Measurements from ENCODE around the gene ANKMY1.
A peak's percentile ranks its signal among the peaks of the same experiment; 100 is the strongest.

ANKMY1 gene

DNA sequence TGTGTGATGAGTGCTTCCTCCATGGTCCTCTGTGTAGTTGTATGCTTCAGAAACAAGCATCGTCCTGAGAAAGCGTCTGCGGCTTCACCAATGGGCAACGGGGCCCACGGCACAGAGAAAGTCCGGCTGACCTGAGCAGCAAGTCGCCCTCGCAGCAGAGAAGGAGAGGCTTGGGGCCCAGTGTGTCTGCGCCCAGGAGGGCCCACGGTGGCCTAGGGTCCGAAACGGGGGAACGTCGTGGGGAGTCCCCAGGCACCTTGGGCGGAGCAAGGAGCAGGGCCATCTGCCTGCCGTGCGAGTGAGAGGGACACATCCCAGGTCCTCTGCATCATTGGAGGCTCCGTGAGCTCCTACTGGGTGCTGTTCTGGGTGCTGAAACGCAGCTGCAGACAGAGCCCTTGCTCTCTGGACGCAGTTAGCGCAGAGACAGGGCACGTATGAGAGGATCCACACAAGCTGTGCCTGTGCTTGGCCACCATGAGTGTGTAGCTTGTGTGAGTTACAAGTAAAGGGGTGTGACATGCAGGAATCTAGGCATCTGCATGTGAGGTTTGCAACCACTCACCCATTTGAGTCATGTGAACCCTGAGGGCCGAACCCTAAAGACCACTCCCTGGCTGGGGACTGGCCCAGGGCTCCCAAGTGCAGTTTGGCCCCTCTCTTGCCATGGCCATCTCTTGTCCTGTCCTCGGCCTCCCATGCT is 111.7 kb downstream of the ANKMY1 start:
- DNase-seq, result no peak
- in situ Hi-C loops (cut with MboI; ENCODE audit: low pct_unique_long_range_greater_than_20kb, low sequenced_read_pairs), result loop anchor here (25.0 kb wide), 1 partner anchor 209 kb away; no protein-coding TSS in a partner anchor

DNA sequence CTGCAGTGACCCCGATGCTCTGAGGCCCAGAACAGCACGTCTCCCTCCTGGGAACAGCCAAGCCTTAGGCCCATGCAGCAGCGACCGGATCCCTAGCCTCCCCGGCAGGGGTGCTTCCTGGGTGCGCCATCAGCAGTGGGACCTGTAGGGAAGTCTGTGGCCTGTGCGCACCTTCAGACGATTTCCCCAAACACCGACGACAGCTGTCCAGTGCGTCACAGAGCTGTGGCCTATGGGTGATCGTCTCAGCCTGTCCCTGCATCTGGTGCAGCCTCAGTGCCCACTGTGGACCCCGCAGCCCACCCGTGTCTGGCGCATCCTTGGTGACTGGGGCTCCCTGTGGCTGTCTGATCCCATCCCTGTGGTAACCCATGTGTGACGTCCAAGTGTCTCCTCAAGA is 113.3 kb downstream of the ANKMY1 start:
- in situ Hi-C loops (cut with MboI; ENCODE audit: low pct_unique_long_range_greater_than_20kb, low sequenced_read_pairs), result loop anchor here (25.0 kb wide), 1 partner anchor 207 kb away; no protein-coding TSS in a partner anchor
- DNase-seq, result no peak

DNA sequence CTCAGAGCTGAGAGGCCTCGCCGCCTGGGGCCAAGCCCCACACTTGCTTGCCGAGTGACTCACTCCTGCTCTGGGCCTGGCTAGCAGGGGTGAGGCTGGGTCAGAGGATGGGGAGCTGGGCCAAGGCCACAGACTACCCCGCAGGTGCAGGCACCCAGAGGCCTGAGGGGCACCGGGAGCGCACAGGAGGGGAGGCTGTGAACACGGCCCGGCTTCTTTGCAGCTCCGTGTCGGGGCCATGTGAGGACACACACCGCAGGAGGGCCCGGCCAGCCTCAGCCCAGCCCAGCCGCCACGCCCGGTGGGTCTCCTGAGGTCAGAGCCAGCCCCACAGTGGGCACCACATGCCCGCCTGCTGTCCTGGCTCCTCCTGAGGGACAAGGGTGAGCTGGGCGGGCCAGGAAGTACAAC is 113.9 kb downstream of the ANKMY1 start:
- DNase-seq, result no peak
- in situ Hi-C loops (cut with MboI; ENCODE audit: low pct_unique_long_range_greater_than_20kb, low sequenced_read_pairs), result loop anchor here (25.0 kb wide), 1 partner anchor 207 kb away; no protein-coding TSS in a partner anchor

DNA sequence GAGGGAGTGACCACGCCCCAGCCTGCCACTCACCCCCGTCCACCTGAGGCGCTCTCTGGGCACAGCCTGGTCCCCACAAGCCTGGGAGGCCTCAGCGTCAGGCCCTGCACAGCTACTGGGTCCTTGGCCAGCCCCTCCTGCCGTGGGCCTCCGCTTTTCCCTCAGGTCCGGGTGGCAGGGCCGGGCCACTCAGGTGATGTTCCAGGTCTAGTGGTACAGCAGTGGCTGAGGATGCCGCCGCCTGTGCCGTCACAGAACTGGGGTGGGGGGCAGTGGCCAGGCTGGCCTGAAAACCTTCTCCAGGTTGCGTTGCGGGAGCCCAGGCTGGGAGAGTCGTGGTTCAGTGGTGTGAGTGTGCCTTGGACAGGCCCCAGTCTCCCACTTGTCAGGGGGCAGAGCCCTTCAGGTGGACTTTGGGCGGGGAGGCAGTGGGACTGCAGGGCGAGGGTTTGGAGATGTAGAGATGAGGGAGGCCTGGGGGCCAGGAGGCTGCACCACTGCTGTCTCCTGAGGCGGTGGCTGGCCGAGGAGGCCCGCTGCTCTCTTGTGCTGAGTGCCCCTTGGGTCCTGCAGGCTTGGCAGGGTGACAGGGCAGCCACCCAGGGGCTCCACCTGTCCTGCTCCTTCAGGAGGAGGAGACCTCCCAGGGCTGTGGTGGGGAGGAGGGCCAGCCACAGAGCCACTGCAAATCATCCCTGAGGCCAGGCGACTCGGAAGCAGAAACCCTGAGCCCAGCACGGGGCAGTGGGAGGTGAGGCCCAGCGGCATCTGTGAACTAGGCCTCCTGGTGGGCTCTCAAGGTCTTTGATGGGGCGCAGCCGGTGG is 114.7 kb downstream of the ANKMY1 start:
- in situ Hi-C loops (cut with MboI; ENCODE audit: low pct_unique_long_range_greater_than_20kb, low sequenced_read_pairs), result loop anchor here (25.0 kb wide), 1 partner anchor 206 kb away; no protein-coding TSS in a partner anchor
- DNase-seq, result no peak

DNA sequence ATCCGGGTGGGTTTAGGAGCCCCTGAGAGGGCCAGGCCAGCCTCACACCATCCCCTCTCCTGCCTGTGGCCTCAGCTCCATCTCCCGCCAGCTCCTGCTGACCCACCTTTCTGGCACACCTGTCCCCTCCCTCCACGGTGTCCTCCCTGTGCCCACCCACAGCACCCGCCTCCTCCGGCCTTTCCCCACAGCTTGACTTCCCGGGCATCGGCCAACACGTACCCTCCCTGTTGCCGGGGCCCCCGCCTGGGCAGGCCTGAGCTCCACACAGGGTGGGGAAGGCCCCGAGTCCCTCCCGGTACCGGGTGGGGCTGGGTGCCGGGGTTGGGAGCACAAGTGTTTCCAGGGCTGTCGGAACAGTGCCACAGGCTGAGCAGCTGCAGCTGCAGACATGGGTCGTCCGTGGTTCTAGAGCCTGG is 115.8 kb downstream of the ANKMY1 start:
- in situ Hi-C loops (cut with MboI; ENCODE audit: low pct_unique_long_range_greater_than_20kb, low sequenced_read_pairs), result loop anchor here (25.0 kb wide), 1 partner anchor 205 kb away; no protein-coding TSS in a partner anchor
- no peak for DNase-seq

DNA sequence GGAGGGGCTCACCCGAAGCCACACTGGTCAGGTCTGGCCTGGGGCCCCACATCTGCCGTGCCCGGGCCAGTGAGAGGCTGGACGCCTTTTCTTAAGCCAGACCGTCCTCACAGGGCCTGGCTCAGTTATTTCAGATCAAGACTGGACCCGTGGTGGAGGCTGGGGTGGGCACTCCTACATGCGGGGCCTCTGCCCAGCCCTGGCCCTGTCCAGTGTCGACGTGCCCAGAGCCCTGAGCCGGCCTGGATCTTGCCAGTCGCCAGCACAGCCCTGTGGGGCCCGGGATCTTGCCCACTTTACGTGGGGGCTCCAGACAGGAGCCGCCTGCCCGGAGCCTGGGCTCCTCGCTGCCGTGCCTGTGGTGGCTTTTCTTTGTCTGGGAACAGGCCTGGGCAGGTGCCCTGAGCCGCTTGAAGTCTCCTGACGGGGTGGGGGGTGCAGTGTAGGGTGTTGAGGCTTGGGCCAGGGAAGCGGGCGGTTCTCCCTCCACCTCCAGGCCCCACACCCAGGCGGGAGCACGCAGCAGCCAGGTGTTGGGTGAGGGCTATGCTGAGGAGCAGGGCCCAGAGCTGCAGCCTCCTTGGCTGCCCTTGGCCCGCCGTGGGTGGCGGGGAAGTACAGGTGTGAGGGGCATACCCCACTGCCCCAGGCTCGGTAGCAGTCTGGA is 116.3 kb downstream of the ANKMY1 start:
- in situ Hi-C loops (cut with MboI; ENCODE audit: low pct_unique_long_range_greater_than_20kb, low sequenced_read_pairs), result loop anchor here (25.0 kb wide), 1 partner anchor 204 kb away; no protein-coding TSS in a partner anchor
- no peak for DNase-seq

DNA sequence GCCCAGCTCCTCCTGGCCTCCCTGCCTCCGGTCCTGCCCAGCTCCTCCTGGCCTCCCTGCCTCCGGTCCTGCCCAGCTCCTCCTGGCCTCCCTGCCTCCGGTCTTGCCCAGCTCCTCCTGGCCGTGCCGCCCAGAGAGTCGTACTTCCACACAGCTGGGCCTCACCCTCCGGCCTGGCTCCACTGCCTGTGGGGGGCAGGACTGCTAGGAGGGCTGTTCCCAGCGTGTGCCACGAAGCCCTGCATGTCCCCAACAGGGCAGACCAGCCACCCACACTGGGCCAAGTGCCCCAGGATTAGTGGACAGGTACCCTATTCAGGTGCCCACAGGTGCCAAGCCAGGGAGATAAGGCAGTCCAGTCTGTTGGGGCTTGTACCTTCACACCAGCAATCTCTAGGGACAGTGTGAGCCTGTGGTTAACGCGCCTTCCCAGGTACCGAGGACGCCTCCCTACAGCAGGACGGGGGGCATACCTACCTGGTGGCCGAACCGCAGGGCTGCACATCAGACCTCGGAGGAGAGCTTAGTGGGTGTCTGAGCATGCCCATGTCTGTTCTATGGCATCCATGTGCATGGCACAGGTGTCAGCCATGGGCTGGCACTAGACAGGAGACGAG is 117.0 kb downstream of the ANKMY1 start:
- in situ Hi-C loops (cut with MboI; ENCODE audit: low pct_unique_long_range_greater_than_20kb, low sequenced_read_pairs), result loop anchor here (25.0 kb wide), 1 partner anchor 204 kb away; no protein-coding TSS in a partner anchor
- no peak for DNase-seq

DNA sequence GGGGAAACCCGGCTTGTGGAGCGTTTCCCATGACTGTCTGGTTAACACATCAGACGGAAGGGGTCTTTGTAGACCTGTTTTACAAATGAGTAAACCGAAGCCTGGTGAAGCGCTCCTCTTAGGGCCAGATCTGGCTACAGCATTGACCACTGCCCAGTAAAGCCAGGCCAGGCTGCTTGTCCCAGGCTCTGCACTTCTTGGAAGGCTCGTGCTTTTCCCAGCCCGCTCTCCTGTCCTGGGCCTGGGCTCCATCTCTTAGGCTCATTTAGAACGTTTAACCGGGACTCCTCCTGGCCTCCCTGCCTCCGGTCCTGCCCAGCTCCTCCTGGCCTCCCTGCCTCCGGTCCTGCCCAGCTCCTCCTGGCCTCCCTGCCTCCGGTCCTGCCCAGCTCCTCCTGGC is 117.5 kb downstream of the ANKMY1 start:
- no peak for DNase-seq
- in situ Hi-C loops (cut with MboI; ENCODE audit: low pct_unique_long_range_greater_than_20kb, low sequenced_read_pairs), result loop anchor here (25.0 kb wide), 1 partner anchor 203 kb away; no protein-coding TSS in a partner anchor

DNA sequence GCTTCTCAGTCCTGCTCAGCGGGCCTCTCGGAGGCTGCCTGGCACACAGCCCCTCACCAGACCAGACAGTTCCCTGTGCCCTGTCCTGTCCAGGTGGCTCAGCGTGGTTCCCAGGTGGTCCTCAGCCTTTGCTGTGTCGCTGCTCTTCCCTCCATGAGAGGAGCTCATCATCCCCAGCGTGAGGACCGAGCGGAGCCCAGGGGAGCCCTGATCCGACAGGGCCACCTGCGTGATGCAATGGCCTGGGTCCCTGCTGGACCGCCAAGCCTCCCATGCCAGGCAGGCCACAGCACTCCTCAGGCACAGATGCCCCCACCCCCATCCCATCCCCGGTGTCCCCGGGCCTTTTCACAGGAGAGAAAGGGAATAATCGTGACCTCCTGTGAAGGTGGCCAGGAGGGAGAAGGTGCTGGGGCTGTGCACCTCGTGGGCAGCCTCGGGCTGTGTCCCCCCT is 118.1 kb downstream of the ANKMY1 start:
- DNase-seq, result no peak
- in situ Hi-C loops (cut with MboI; ENCODE audit: low pct_unique_long_range_greater_than_20kb, low sequenced_read_pairs), result loop anchor here (25.0 kb wide), 1 partner anchor 202 kb away; no protein-coding TSS in a partner anchor

DNA sequence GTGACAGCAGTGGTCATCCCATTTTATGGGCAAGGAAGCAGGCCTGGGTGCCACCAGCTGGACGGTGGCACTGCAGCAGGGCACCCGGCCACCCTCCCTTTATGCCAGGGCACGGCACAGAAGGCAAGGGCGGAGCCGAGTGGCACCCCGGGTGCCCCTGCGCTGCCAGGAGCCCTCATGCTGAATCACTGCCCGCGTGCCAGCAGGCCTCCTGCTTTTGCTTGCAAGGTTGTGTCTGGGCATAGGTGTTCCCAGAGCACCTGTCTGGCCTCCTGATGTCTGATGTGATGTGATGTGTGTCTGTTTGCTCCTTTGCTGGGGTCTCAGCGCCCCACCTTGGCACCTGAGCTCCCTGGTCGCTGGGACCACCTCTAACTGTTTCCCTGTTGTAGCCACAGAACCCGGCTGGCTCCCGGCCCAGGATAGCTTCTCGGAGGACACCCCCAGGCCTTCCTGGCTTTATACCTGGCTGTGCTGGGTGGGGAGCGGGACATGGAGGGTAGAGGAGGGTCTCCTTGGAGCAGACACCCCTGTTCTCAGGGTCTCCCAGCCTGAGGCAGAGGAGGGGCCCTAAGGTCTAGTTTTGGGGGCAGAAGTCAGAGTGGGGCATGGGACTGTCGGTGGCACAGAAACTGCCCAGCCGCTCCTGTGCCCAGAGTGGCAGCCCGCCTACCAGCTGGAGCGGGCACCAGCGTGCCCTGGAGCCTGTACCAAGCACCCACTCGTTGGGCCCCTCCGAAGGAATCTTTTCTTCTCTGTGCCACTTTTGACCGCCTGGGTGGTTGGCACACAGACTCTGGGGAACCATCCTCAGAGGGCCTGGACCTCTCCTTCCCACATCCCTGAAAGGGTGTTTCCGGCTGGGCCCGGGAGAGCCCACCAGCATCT is 118.7 kb downstream of the ANKMY1 start:
- no peak for DNase-seq

DNA sequence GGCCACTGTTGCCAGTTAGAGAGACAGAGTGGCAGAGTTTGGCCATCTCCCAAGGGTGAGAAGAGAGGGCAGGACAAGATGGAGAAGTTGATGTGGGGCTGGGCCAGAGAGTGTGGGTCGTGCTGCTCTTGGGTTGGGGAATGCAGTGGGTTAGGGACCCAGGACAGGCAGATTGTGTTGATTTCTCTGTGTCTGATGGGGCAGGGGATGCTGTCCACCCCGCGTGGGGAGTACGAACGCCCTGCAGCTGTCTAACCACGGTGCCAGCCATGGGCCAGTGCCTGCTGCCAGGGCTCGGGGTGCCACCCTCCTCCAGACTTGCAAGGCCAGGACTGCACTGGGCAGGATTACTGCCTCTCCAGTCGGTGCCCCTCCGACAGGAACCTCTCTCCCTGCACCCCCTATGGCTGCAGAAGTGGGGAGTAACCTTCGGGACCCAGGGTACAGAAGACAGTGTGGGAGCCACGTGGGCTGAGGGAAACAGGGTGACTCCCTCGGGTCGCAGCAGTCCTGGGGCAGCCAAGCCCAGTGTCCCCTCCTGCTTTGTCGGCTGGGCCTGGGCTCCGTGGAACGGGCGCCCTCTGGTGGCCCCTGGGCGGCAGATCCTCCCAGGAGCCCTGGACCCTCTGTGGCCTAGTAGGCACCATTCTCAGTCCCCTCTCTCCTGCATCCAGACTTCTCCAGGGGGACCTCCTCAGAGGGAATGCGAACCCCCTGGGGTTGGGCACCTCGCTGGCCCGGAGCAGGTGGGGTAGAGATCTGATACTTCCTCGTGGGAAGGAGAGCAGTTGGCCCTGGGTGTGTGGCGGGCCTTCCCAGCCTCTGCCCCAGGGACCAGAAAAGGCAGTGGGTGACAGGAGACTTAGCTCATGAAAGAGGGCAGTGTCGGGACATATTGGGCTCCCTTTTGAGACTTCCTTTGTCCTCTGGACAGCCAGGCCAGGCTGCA is 119.7 kb downstream of the ANKMY1 start:
- in situ Hi-C loops (cut with MboI; ENCODE audit: low pct_unique_long_range_greater_than_20kb, low sequenced_read_pairs), result loop anchor here (25.0 kb wide), 1 partner anchor 201 kb away; no protein-coding TSS in a partner anchor
- DNase-seq, result peak; percentile 78

More for the DNA sequence above, 118.7 kb downstream of the ANKMY1 start:
- in situ Hi-C loops (cut with MboI; ENCODE audit: low pct_unique_long_range_greater_than_20kb, low sequenced_read_pairs), result loop anchor here (25.0 kb wide), 1 partner anchor 202 kb away; no protein-coding TSS in a partner anchor

DNA sequence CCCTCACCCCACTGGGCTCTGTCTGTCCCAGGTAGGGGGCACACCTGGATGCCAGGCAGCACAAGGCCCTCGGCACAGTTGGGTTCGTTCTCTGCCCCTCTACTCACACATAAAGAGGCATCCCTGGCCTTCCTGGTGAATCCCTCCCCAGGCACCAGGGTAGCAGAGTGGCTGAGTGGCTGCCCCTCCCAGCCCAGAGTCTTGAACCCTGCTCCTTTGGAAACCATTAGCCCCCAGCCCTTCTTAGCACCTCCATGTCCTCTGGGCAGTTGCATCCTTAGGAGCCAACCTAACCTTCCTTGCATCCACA is 120.3 kb downstream of the ANKMY1 start:
- in situ Hi-C loops (cut with MboI; ENCODE audit: low pct_unique_long_range_greater_than_20kb, low sequenced_read_pairs), result loop anchor here (25.0 kb wide), 1 partner anchor 200 kb away; no protein-coding TSS in a partner anchor

DNA sequence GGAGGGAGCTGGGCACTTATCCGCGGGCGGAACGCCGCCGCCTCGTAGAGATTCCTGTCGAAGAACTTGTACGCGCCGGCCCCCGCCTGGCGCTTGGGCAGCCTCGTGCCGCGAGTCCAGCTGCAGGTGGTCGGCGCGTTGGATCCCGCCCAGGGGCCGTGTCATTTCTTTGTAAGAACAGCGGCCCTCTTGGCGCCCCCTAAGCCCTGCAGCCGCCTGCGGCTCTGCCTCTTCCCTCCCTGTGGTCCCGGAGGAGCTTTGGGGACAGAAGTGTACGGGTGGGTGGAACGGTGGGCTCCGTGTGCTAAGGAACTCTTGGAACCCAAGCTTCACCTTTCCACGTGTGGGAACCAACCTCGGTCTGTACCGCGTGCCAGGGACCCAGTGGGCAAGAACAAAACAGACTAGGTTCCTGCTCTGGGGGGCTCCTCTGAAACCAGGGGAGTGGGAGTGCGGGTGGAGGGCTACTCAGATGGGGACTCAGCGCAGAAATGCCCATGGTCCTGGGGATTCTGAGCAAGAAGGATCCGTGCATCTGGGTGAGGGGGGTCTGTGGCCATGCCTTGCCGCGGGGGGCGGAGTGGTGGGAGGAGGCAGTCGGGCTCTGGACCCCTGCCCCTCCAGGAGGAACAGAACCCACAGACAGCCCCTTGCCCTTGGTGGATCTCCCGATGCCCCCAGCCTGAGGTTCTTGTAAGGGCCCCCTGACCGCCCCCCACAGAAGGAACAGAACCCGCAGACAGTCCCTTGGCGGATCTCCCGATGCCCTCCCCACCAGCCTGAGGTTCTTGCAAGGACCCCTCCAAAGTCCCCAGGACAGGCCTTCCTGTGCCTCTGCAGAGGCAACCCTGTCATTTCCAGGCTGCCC is 120.9 kb downstream of the ANKMY1 start:
- in situ Hi-C loops (cut with MboI; ENCODE audit: low pct_unique_long_range_greater_than_20kb, low sequenced_read_pairs), result loop anchor here (25.0 kb wide), 1 partner anchor 200 kb away; no protein-coding TSS in a partner anchor
- DNase-seq, result no peak

More for the DNA sequence above, 120.3 kb downstream of the ANKMY1 start:
- DNase-seq, result no peak

DNA sequence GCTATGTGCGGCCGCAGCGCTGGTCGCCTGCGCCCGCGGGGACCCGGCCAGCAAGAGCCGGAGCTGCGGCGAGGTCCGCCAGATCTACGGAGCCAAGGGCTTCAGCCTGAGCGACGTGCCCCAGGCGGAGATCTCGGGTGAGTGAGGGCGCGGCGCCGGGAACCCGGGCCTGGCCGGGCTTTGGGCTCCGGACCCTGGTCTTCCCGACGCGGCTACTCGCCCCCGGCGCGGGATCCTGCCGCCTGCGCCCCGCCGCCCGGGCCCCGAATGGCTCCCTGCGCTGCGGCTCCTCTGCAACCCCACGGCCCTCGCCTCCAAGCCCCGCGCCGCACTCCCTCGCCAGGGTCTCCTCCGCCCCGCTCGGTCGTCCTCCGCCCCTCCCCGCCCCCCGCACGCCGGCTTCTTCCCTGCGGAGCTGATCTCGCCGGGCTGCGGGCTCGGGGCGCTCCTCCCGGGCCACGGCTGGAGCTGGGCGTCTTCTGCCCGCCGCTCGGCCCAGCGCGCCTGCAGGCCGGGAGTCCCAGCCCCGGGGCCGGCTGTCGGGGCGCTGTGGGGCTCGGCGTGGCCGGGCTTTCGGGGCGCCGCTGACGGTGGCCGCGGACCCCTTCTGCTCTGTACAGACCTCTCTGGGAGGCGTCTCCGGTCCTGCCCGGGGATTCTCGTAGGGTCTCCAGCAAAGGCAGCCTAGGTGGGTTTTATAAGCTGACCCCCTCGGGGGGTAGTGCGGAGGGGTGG is 121.7 kb downstream of the ANKMY1 start:
- in situ Hi-C loops (cut with MboI; ENCODE audit: low pct_unique_long_range_greater_than_20kb, low sequenced_read_pairs), result loop anchor here (25.0 kb wide), 1 partner anchor 199 kb away; no protein-coding TSS in a partner anchor

DNA sequence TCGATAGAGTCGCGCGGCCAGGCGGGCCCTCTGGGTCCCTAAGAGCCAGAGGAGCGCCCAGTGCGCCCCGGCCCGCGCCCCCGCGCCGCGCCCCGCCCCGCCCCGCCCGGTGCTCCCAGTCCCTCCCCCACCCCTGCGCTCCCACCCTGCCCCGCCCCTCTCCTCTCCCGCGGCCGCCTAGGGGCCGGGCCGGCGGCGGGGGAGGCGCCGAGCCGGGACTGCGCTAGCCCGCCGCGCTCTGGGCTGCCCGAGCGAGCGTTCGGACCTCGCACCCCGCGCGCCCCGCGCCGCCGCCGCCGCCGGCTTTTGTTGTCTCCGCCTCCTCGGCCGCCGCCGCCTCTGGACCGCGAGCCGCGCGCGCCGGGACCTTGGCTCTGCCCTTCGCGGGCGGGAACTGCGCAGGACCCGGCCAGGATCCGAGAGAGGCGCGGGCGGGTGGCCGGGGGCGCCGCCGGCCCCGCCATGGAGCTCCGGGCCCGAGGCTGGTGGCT is 122.3 kb downstream of the ANKMY1 start, which contains the start of gene GPC1:
Gene GPC1, plus strand, starts transcription at position 207 of the 491 bp plus-strand sequence. Its CDS starts 256 bp downstream, at position 463.
- in situ Hi-C loops (cut with MboI; ENCODE audit: low pct_unique_long_range_greater_than_20kb, low sequenced_read_pairs), result loop anchor here (25.0 kb wide), 1 partner anchor 198 kb away; no protein-coding TSS in a partner anchor
- DNase-seq, result peak; percentile 34

More for the DNA sequence above, 121.7 kb downstream of the ANKMY1 start:
- no peak for DNase-seq
